ENCODE results near the gene C1orf226. TPM values are rescaled to one million over a fixed set of nuclear protein-coding genes. Genes with fewer than 3 reads are reported as not detected.

C1orf226 gene
- total RNA-seq, 6 experiments from 2014 or later, result 6.5 to 45.3 (median 28.4) TPM

GRCh38 chr1:162372159-162373071, 9.1 kb upstream of the C1orf226 start:
- H3K9me3 ChIP-seq, result no peaks in the 10 kb centered on the region
- peaks cover 0 to 40% (median 21%) of the 10 kb centered on the region in 4 donors for H3K4me1 ChIP-seq
- intact Hi-C loops (cut with DNase I), result no loop called here
- 24% methylated on average over 7 of the region's 13 CpGs for WGBS (ENCODE audit: insufficient coverage, low coverage, low lambda C conversion rate, missing lambda C conversion rate)
- ATAC-seq (peak; percentile 87 to 95 (median 91)), DNase-seq (peak; percentile 90 to 98 (median 96))
- peaks cover 0 to 3% (median 0%) of the 10 kb centered on the region in 4 donors for H3K36me3 ChIP-seq
- no peak overlapping the region for H3K4me3 ChIP-seq
- peak overlapping the region; percentile 83 to 94 (median 93) for H3K27ac ChIP-seq
- TF ChIP-seq CTCF (IDR thresholded peaks at IDR 0.05) (no peak), POLR2A (IDR thresholded peaks at IDR 0.05) (peak; percentile 35)
- no peaks in the 10 kb centered on the region for H3K27me3 ChIP-seq

GRCh38 chr1:162373072-162373427, 8.5 kb upstream of the C1orf226 start:
- no peaks in the 10 kb centered on the region for H3K27me3 ChIP-seq
- TF ChIP-seq CTCF (IDR thresholded peaks at IDR 0.05) (no peak), POLR2A (IDR thresholded peaks at IDR 0.05) (no peak)
- intact Hi-C loops (cut with DNase I), result no loop called here
- no peaks in the 10 kb centered on the region for H3K36me3 ChIP-seq
- DNase-seq (peak in 1 of 3 donors; percentile 29), ATAC-seq (no peak)
- H3K4me3 ChIP-seq, result no peak overlapping the region
- H3K4me1 ChIP-seq, result peaks cover 0 to 40% (median 21%) of the 10 kb centered on the region in 4 donors
- no peaks in the 10 kb centered on the region for H3K9me3 ChIP-seq
- peak overlapping the region; percentile 70 to 94 (median 77) for H3K27ac ChIP-seq
- WGBS (ENCODE audit: insufficient coverage, low coverage, low lambda C conversion rate, missing lambda C conversion rate), result no CpG with 5 or more reads among the region's 1 CpG

- TF ChIP-seq POLR2A (IDR thresholded peaks at IDR 0.05) (no peak), CTCF (IDR thresholded peaks at IDR 0.05) (no peak)
- intact Hi-C loops (cut with DNase I), result no loop called here
- Histone ChIP-seq H3K4me1 (peaks cover 0 to 40% (median 21%) of the 10 kb centered on the region in 4 donors), H3K27ac (peak overlapping the region; percentile 70 to 94 (median 77)), H3K9me3 (no peaks in the 10 kb centered on the region), H3K27me3 (no peaks in the 10 kb centered on the region), H3K36me3 (no peaks in the 10 kb centered on the region), H3K4me3 (no peak overlapping the region)
- peak in 3 of 4 donors; percentile 7 to 55 (median 50) for ATAC-seq
- 29% methylated on average over 2 of the region's 8 CpGs for WGBS (ENCODE audit: insufficient coverage, low coverage, low lambda C conversion rate, missing lambda C conversion rate)
- DNase-seq, result peak in 2 of 3 donors; percentile 47 to 60
Measured at GRCh38 chr1:162373541-162374260, 7.8 kb upstream of the C1orf226 start.

- Histone ChIP-seq H3K36me3 (no peaks in the 10 kb centered on the region), H3K4me3 (no peak overlapping the region), H3K27me3 (no peaks in the 10 kb centered on the region), H3K4me1 (peaks cover 0 to 40% (median 20%) of the 10 kb centered on the region in 4 donors), H3K27ac (peak overlapping the region in 2 of 3 donors; percentile 14 to 77), H3K9me3 (no peaks in the 10 kb centered on the region)
- WGBS (ENCODE audit: insufficient coverage, low coverage, low lambda C conversion rate, missing lambda C conversion rate), result 91% methylated on average over 6 of the region's 9 CpGs
- intact Hi-C loops (cut with DNase I), result no loop called here
- TF ChIP-seq POLR2A (IDR thresholded peaks at IDR 0.05) (no peak), CTCF (IDR thresholded peaks at IDR 0.05) (no peak)
- DNase-seq (peak in 1 of 3 donors; percentile 38), ATAC-seq (no peak)
Measured at GRCh38 chr1:162374406-162374805, 7.1 kb upstream of the C1orf226 start.
